Nephron progenitor cell (in vitro differentiated cells): ENCODE results near the gene CCBE1.
A peak's percentile ranks its signal among the peaks of the same experiment; 100 is the strongest.
"Not testable (repeated sequence)": the region's sequence is repeated elsewhere in the genome, so short reads cannot be mapped to it uniquely, and the experiment has no call there.

Experiments
- DNase-seq: peaks from one replicate; pipeline ENCODE4 v3.0.0; 2021
- H3K27ac Mint-ChIP-seq: 2 replicates; pipeline ENCODE4 v1.8.0; 2021; ENCODE audit warnings: mild to moderate bottlenecking, moderate library complexity, mixed read lengths
- H3K27me3 Mint-ChIP-seq: 2 replicates; pipeline ENCODE4 v1.8.0; 2021; ENCODE audit warnings: mild to moderate bottlenecking, low read depth, mixed read lengths; ENCODE audit not compliant: poor library complexity
- H3K36me3 Mint-ChIP-seq: 2 replicates; pipeline ENCODE4 v1.8.0; 2021; ENCODE audit warnings: low read depth, mixed read lengths
- H3K4me1 Mint-ChIP-seq: 2 replicates; pipeline ENCODE4 v1.8.0; 2021; ENCODE audit warnings: mixed read lengths
- H3K4me3 Mint-ChIP-seq: 2 replicates; pipeline ENCODE4 v1.8.0; 2021; ENCODE audit warnings: mild to moderate bottlenecking, moderate library complexity, mixed read lengths
- H3K9me3 Mint-ChIP-seq: 2 replicates; pipeline ENCODE4 v1.8.0; 2021; ENCODE audit warnings: mild to moderate bottlenecking, moderate library complexity, mixed read lengths
- TF ChIP-seq, protein P1 (sequence below): fragments of 200-600 bp; sonication (generic); IDR thresholded peaks from 2 replicates; pipeline ENCODE4 v1.5.0; 2021; ENCODE audit warnings: antibody characterized with exemption

Gene CCBE1

DNA sequence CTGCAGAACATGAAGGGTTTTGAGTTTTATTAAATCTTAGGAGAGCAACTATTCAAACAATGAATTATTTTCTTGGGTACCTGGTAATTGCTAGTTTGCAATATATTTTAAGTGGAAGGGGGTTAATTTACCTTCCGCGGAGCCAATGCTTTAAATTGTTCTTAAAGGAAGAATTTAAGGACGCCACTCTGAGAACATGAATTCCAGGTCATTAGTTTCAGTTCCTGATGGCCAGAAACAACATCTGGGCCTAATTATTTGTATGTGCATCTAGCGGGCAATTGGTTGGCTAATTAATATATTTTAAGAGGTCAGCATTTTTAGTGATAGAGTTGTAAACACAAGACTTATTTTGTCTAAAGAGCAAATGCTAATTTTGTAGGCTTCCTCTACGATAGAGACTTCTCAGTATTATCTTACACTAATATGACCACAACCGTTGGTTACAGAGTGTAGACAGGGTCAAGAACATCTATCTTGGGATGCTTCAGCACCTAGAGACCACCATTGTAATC lies 40.8 kb downstream of the CCBE1 start:
- TF ChIP-seq, protein P1, sequence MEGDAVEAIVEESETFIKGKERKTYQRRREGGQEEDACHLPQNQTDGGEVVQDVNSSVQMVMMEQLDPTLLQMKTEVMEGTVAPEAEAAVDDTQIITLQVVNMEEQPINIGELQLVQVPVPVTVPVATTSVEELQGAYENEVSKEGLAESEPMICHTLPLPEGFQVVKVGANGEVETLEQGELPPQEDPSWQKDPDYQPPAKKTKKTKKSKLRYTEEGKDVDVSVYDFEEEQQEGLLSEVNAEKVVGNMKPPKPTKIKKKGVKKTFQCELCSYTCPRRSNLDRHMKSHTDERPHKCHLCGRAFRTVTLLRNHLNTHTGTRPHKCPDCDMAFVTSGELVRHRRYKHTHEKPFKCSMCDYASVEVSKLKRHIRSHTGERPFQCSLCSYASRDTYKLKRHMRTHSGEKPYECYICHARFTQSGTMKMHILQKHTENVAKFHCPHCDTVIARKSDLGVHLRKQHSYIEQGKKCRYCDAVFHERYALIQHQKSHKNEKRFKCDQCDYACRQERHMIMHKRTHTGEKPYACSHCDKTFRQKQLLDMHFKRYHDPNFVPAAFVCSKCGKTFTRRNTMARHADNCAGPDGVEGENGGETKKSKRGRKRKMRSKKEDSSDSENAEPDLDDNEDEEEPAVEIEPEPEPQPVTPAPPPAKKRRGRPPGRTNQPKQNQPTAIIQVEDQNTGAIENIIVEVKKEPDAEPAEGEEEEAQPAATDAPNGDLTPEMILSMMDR: no peak
- Mint-ChIP-seq H3K4me1 (peaks cover 55% of the 10 kb centered on the region), H3K4me3 (no peak overlapping the region), H3K27ac (no peak overlapping the region), H3K9me3 (peaks cover 4% of the 10 kb centered on the region), H3K27me3 (peaks cover 2% of the 10 kb centered on the region), H3K36me3 (no peaks in the 10 kb centered on the region)
- DNase-seq: no peak

DNA sequence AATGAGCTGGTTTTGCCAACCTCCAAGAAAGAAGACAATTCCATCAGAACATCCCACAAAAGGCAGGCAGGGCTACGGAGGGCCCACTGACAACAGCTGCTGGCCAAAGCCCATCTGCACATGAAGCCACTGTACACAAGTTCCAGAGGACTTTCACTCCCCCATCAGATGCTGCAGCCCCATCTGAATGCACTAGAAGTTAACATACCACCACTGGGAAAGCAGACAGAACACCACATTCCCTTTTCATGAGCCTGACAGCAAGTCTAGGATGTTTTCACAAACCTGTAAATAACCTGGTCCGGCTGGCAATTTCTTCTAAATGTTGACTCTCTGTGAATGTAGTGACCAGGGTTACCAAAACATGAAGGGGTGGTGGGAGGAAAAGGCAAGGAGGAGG lies 41.5 kb downstream of the CCBE1 start:
- Mint-ChIP-seq H3K4me3 (no peak overlapping the region), H3K27me3 (peaks cover 2% of the 10 kb centered on the region), H3K9me3 (peaks cover 4% of the 10 kb centered on the region), H3K4me1 (peaks cover 53% of the 10 kb centered on the region), H3K27ac (peak overlapping the region; percentile 87), H3K36me3 (no peaks in the 10 kb centered on the region)
- TF ChIP-seq, protein P1: no peak
- DNase-seq: no peak

DNA sequence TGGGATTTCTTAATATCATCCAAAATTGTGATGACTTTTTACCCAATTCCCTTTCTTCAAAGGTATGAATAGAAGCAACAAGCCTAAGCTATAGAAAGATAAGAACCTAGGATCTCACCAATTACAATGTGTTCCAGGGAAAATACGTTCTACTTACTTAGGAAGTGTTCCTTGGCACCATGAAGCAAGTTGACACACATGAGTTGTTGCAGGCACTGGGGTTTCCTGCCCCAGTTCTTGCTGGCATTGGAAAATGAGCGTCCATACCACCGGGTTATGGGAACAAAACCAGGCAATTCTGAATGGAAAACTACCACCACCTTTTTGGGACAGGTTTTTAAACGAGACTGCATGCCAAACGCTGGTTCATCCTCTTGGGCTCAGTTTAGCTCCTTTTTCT lies 46.2 kb downstream of the CCBE1 start:
- H3K4me1 Mint-ChIP-seq: peaks cover 43% of the 10 kb centered on the region
- H3K9me3 Mint-ChIP-seq: peaks cover 4% of the 10 kb centered on the region
- DNase-seq: no peak
- no peak overlapping the region for H3K4me3 Mint-ChIP-seq
- peaks cover 3% of the 10 kb centered on the region for H3K27me3 Mint-ChIP-seq
- no peaks in the 10 kb centered on the region for H3K36me3 Mint-ChIP-seq
- TF ChIP-seq, protein P1: no peak
- H3K27ac Mint-ChIP-seq: no peak overlapping the region

DNA sequence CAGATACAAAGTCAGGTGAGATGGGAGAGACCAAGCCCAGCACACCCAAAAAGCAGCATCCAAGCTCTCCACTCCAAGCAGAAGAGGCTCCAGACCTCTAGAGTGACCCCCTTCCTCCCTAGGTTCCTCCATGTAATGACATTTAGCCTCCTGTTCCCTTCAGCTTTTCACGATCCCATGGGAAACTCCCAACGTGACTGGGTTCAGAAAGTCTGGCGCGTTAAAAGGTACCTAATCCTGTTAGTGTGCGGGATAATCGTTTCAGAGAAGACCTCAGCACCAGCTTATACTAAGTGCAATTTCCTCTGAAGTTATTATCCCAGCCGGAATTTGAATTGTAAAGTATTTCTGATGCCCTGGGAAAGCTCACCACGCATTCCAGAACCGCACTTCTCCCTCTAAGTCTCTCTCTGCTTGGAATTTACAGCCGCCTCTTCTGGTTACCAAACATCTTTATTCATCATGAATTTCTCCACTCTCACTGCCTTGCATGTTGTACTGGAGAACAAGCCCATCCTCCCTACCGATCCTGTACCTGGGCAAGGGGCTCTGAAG lies 46.9 kb downstream of the CCBE1 start:
- H3K4me1 Mint-ChIP-seq: peaks cover 35% of the 10 kb centered on the region
- no peaks in the 10 kb centered on the region for H3K36me3 Mint-ChIP-seq
- H3K27ac Mint-ChIP-seq: peak overlapping the region; percentile 81
- DNase-seq: no peak
- peaks cover 4% of the 10 kb centered on the region for H3K9me3 Mint-ChIP-seq
- no peak overlapping the region for H3K4me3 Mint-ChIP-seq
- H3K27me3 Mint-ChIP-seq: peaks cover 3% of the 10 kb centered on the region
- TF ChIP-seq, protein P1: no peak

DNA sequence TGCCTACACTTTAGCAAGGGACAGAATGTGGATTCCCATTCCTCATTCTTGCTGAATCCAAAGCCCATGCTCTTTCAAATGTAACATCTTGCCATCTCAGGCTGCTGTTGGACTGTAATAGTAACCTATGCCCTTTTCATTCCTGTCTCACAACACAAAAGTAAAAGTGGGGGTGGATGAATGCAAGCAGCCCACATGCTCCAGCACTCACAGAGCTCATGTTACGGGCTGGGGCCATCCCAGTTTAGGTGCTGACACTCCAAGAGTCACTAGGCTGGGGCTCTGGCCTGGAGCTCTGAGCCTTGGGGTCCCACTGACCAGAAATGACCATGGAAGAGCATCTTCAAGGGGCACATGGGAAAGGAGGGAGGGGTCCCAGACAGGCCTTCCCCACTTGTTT lies 47.6 kb downstream of the CCBE1 start:
- H3K4me3 Mint-ChIP-seq: no peak overlapping the region

DNA sequence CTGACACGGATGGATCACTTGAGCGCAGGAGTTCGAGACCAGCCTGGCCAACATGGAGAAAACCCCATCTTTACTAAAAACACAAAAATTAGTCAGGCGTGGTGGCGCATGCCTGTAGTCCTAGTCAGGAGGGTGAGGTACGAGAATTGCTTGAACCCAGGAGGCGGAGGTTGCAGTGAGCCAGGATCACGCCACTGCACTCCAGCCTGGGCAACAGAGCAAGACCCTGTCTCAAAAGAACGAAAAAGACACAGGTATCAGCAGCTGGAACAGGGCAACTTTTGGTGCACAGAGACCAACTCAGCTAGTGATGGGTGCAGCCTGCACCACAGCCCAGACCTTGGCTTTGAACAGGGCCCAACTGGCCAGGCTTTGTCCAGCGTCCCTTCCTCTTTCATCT lies 48.8 kb downstream of the CCBE1 start:
- not testable (repeated sequence) for H3K27me3 Mint-ChIP-seq

More for the DNA sequence above, 47.6 kb downstream of the CCBE1 start:
- Mint-ChIP-seq H3K36me3 (no peaks in the 10 kb centered on the region), H3K4me1 (peaks cover 31% of the 10 kb centered on the region), H3K27me3 (peaks cover 3% of the 10 kb centered on the region), H3K27ac (no peak overlapping the region), H3K9me3 (peaks cover 4% of the 10 kb centered on the region)
- DNase-seq: no peak
- TF ChIP-seq, protein P1: no peak

More for the DNA sequence above, 48.8 kb downstream of the CCBE1 start:
- H3K9me3 Mint-ChIP-seq, H3K4me3 Mint-ChIP-seq, H3K36me3 Mint-ChIP-seq, H3K27ac Mint-ChIP-seq, DNase-seq: not testable (repeated sequence)
- peaks cover 36% of the 10 kb centered on the region for H3K4me1 Mint-ChIP-seq
